GM19397 (cell line): ENCODE results near the gene LUM.
A peak's percentile ranks its signal among the peaks of the same experiment; 100 is the strongest.
"Not testable (repeated sequence)": the region's sequence is repeated elsewhere in the genome, so short reads cannot be mapped to it uniquely, and the experiment has no call there.

ENCODE experiments used
- ATAC-seq: cut with Tn5 transposase; IDR thresholded peaks from one replicate; pipeline ENCODE4 v1.9.1; 2021; ENCODE audit warnings: mild to moderate bottlenecking, moderate library complexity; ENCODE audit not compliant: unreplicated experiment

The LUM gene

GRCh38 chr12:91109581-91110310, 1.5 kb downstream of the LUM start:
- no peak for ATAC-seq

- ATAC-seq: peak; percentile 59
Measured at GRCh38 chr12:91109148-91109564, 2.1 kb downstream of the LUM start.

GRCh38 chr12:91108196-91108755, 3.0 kb downstream of the LUM start:
- ATAC-seq: no peak

- ATAC-seq: no peak
Measured at GRCh38 chr12:91106283-91106682, 5.0 kb downstream of the LUM start.

GRCh38 chr12:91105807-91106206, 5.5 kb downstream of the LUM start:
- no peak for ATAC-seq

GRCh38 chr12:91104812-91105466, 6.4 kb downstream of the LUM start:
- no peak for ATAC-seq

GRCh38 chr12:91103624-91104023, 7.7 kb downstream of the LUM start:
- ATAC-seq: no peak

- ATAC-seq: no peak
Measured at GRCh38 chr12:91103101-91103500, 8.2 kb downstream of the LUM start.

GRCh38 chr12:91100906-91101305, 10.4 kb downstream of the LUM start:
- ATAC-seq: no peak

- no peak for ATAC-seq
Measured at GRCh38 chr12:91099836-91100235, 11.5 kb downstream of the LUM start.

- ATAC-seq: no peak
Measured at GRCh38 chr12:91099341-91099740, 12.0 kb downstream of the LUM start.

GRCh38 chr12:91098941-91099340, 12.4 kb downstream of the LUM start:
- ATAC-seq: no peak

GRCh38 chr12:91098461-91098860, 12.8 kb downstream of the LUM start:
- no peak for ATAC-seq

- ATAC-seq: no peak
Measured at GRCh38 chr12:91094957-91095356, 16.3 kb downstream of the LUM start.

- no peak for ATAC-seq
Measured at GRCh38 chr12:91094032-91094662, 17.1 kb downstream of the LUM start.

GRCh38 chr12:91093341-91093740, 18.0 kb downstream of the LUM start:
- ATAC-seq: no peak

- no peak for ATAC-seq
Measured at GRCh38 chr12:91091916-91092715, 19.2 kb downstream of the LUM start.

- not testable (repeated sequence) for ATAC-seq
Measured at GRCh38 chr12:91089953-91090352, 21.3 kb downstream of the LUM start.

GRCh38 chr12:91080041-91080440, 31.3 kb downstream of the LUM start:
- ATAC-seq: no peak

- ATAC-seq: no peak
Measured at GRCh38 chr12:91078501-91078900, 32.8 kb downstream of the LUM start.
